Caco-2 (cell line): ENCODE measurements around the gene LDHD. TPM values are rescaled to one million over a fixed set of nuclear protein-coding genes. Genes with fewer than 3 reads are reported as not detected.

Experiments used
- BruUV-seq: library from RNA; stranded (reverse); fragments of 400-500 nt; replicated peaks from 2 replicates; lab custom pipeline; 2021; lab: Mats Ljungman, UMichigan
- CTCF ChIA-PET: fragments of 300-600 bp; sonication (Branson Sonifier 250); formaldehyde crosslinking; loops from one replicate; lab custom pipeline; 2022; ENCODE audit warnings: antibody characterized with exemption; lab: Charles Lee
- POLR2A ChIA-PET: fragments of 300-600 bp; sonication (Branson Sonifier 250); formaldehyde crosslinking; loops from one replicate; lab custom pipeline; 2022; ENCODE audit warnings: antibody characterized with exemption; lab: Charles Lee
- DNase-seq, 2 experiments: peaks; one replicate each; pipeline versions ENCODE4 v3.0.0 to v3.0.0-alpha.2; 2020 to 2022
- H3K27me3 ChIP-seq: replicated peaks from 2 replicates; pipeline ENCODE4 v1.6.0; 2011; ENCODE audit warnings: low read length; ENCODE audit not compliant: control insufficient read depth, insufficient read depth
- H3K36me3 ChIP-seq: 2 replicates; pipeline ENCODE4 v1.5.1; 2011; ENCODE audit warnings: low read length; ENCODE audit not compliant: control insufficient read depth, insufficient read depth
- H3K4me1 ChIP-seq: fragments of 250-450 bp; sonication (Bioruptor Pico); 2 replicates; pipeline ENCODE4 v1.5.1; 2020; ENCODE audit warnings: mild to moderate bottlenecking
- H3K4me3 ChIP-seq: 2 replicates; pipeline ENCODE4 v1.5.1; 2011; ENCODE audit warnings: low read depth, mild to moderate bottlenecking, control low read depth, low read length
- H3K9me3 ChIP-seq: fragments of 250-450 bp; sonication (Bioruptor Pico); 2 replicates; pipeline ENCODE4 v1.5.1; 2020; ENCODE audit warnings: mild to moderate bottlenecking, moderate library complexity
- H3K27ac Mint-ChIP-seq: one replicate; pipeline ENCODE4 v1.8.0; 2022; ENCODE audit warnings: mixed read lengths; ENCODE audit not compliant: unreplicated experiment
- H3K27me3 Mint-ChIP-seq: one replicate; pipeline ENCODE4 v1.8.0; 2022; ENCODE audit warnings: mixed read lengths; ENCODE audit not compliant: insufficient read depth, unreplicated experiment
- H3K36me3 Mint-ChIP-seq: one replicate; pipeline ENCODE4 v1.8.0; 2022; ENCODE audit warnings: mild to moderate bottlenecking, mixed read lengths; ENCODE audit not compliant: insufficient read depth, unreplicated experiment
- H3K4me1 Mint-ChIP-seq: one replicate; pipeline ENCODE4 v1.8.0; 2022; ENCODE audit warnings: low read depth, mixed read lengths; ENCODE audit not compliant: unreplicated experiment
- H3K4me3 Mint-ChIP-seq: one replicate; pipeline ENCODE4 v1.8.0; 2022; ENCODE audit warnings: mild to moderate bottlenecking, moderate library complexity, mixed read lengths; ENCODE audit not compliant: unreplicated experiment
- H3K9me3 Mint-ChIP-seq: one replicate; pipeline ENCODE4 v1.8.0; 2022; ENCODE audit warnings: mixed read lengths; ENCODE audit not compliant: unreplicated experiment
- CTCF ChIP-seq, 2 experiments: fragments of 200-600 bp in 1 of 2; IDR thresholded peaks; 1 replicate in 1 of 2; 2 replicates in 1 of 2; pipeline versions ENCODE4 v1.5.1 to v1.8.0; 2011 to 2022; ENCODE audit warnings: antibody characterized with exemption in 1 of 2, control low read depth in 1 of 2, inconsistent platforms in 1 of 2, low read depth in 1 of 2, low read length in 1 of 2, mild to moderate bottlenecking in 1 of 2, moderate library complexity in 1 of 2; ENCODE audit not compliant: insufficient read depth in 1 of 2, severe bottlenecking in 1 of 2, unreplicated experiment in 1 of 2
- intact Hi-C: fragments of 100-400 bp; cut with micrococcal nuclease; formaldehyde crosslinking; loops from one replicate; pipeline ENCODE4 v1.10.0; 2022; ENCODE audit not compliant: unreplicated experiment
- total RNA-seq: library from RNA; stranded (reverse); gene quantifications from 2 replicates; pipeline ENCODE4 v1.2.3, GENCODE V29; 2022

Gene LDHD
- total RNA-seq, 1 experiment from 2014 or later = 4.1 TPM

- DNase-seq = no peak
- H3K4me3 Mint-ChIP-seq = peak overlapping the region; percentile 64
Measured at GRCh38 chr16:75064403-75065148, 52.0 kb downstream of the LDHD start.

DNA sequence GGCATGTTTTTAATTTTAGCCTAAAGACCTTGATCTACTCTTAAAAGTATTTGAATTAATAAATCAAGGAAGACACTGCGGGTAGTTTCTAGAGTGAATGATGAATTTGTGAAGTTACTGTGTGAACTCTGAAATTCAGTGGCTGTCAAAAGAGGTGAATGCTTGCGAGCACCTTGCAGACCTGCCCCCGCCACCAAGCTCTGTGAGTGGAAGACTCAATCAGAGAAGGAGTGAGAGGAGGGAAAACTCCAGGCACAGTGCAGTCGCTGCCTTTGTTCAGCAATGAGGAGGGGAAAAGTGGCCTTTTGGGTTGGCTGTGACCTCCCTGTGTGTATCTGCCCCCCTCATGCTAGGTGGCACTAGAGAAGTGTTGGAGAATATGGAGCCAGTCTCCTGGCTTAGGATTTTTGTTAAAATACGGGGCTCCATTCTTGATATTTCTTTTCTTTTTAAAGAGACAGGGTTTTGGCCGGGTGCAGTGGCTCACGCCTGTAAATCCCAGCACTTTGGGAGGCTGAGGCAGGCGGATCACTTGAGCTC is 53.0 kb downstream of the LDHD start:
- no peaks in the 10 kb centered on the region for H3K9me3 ChIP-seq
- no peak for TF ChIP-seq CTCF (IDR thresholded peaks at IDR 0.05; ENCODE audit: insufficient read depth in 1 of 2, low read depth in 1 of 2, low read length in 1 of 2, severe bottlenecking in 1 of 2, unreplicated experiment in 1 of 2)
- ChIA-PET CTCF (interaction anchor here (0.8 to 1.2 kb wide), 2 partner anchors 11 to 17 kb away, joined by 3 read pairs; no protein-coding TSS in a partner anchor), POLR2A (no interaction called here)
- no peaks in the 10 kb centered on the region for H3K27me3 ChIP-seq
- H3K4me1 ChIP-seq = peaks cover 59% of the 10 kb centered on the region
- no peaks in the 10 kb centered on the region for H3K36me3 ChIP-seq
- Mint-ChIP-seq H3K27me3 (no peaks in the 10 kb centered on the region), H3K36me3 (peaks cover 9% of the 10 kb centered on the region), H3K27ac (peak overlapping the region; percentile 51), H3K4me3 (no peak overlapping the region), H3K9me3 (no peaks in the 10 kb centered on the region), H3K4me1 (peaks cover 39% of the 10 kb centered on the region)
- no peak overlapping the region for H3K4me3 ChIP-seq
- BruUV-seq = no TSS peak
- intact Hi-C loops = no loop called here
- DNase-seq = no peak

More at GRCh38 chr16:75064403-75065148, 52.0 kb downstream of the LDHD start:
- no peak overlapping the region for H3K4me3 ChIP-seq
- Mint-ChIP-seq H3K36me3 (peaks cover 13% of the 10 kb centered on the region), H3K27me3 (no peaks in the 10 kb centered on the region), H3K4me1 (peaks cover 39% of the 10 kb centered on the region), H3K27ac (peak overlapping the region; percentile 94), H3K9me3 (no peaks in the 10 kb centered on the region)
- no peak for TF ChIP-seq CTCF (IDR thresholded peaks at IDR 0.05; ENCODE audit: insufficient read depth in 1 of 2, low read depth in 1 of 2, low read length in 1 of 2, severe bottlenecking in 1 of 2, unreplicated experiment in 1 of 2)
- peaks cover 64% of the 10 kb centered on the region for H3K4me1 ChIP-seq
- H3K27me3 ChIP-seq = no peaks in the 10 kb centered on the region
- intact Hi-C loops = no loop called here
- no peaks in the 10 kb centered on the region for H3K9me3 ChIP-seq
- ChIA-PET CTCF (no interaction called here), POLR2A (interaction anchor here (0.6 kb wide), 1 partner anchor 73 kb away, joined by 3 read pairs; no protein-coding TSS in a partner anchor)
- H3K36me3 ChIP-seq = no peaks in the 10 kb centered on the region
- BruUV-seq = no TSS peak

GRCh38 chr16:75062976-75063346 is 53.6 kb downstream of the LDHD start:
- Histone ChIP-seq H3K9me3 (no peaks in the 10 kb centered on the region), H3K4me3 (no peak overlapping the region), H3K4me1 (peaks cover 54% of the 10 kb centered on the region), H3K27me3 (no peaks in the 10 kb centered on the region), H3K36me3 (no peaks in the 10 kb centered on the region)
- Mint-ChIP-seq H3K9me3 (no peaks in the 10 kb centered on the region), H3K4me1 (peaks cover 38% of the 10 kb centered on the region), H3K27ac (peak overlapping the region; percentile 51), H3K36me3 (peaks cover 12% of the 10 kb centered on the region), H3K4me3 (no peak overlapping the region), H3K27me3 (no peaks in the 10 kb centered on the region)
- intact Hi-C loops = no loop called here
- no peak for TF ChIP-seq CTCF (IDR thresholded peaks at IDR 0.05; ENCODE audit: insufficient read depth in 1 of 2, low read depth in 1 of 2, low read length in 1 of 2, severe bottlenecking in 1 of 2, unreplicated experiment in 1 of 2)
- no TSS peak for BruUV-seq
- no peak for DNase-seq
- ChIA-PET CTCF (interaction anchor here (0.8 to 1.6 kb wide), 3 partner anchors 10 to 48 kb away, joined by 3 to 5 read pairs (median 3); no protein-coding TSS in a partner anchor), POLR2A (no interaction called here)
